MM.1S (cell line): ENCODE data around the gene PIK3IP1.

Experiments used
- DNase-seq: peaks from one replicate; pipeline ENCODE4 v3.0.0-alpha.2; 2015
- H2AFZ ChIP-seq: fragments of 300-600 bp; sonication (generic); 2 replicates; pipeline ENCODE4 v1.6.0; 2016; ENCODE audit warnings: antibody characterized with exemption, low read length
- H3F3A ChIP-seq: fragments of 300-600 bp; sonication (generic); 2 replicates; pipeline ENCODE4 v1.6.1; 2016; ENCODE audit warnings: mild to moderate bottlenecking, antibody characterized with exemption, low read length, moderate library complexity, mixed read lengths; ENCODE audit not compliant: insufficient read depth
- H3K27ac ChIP-seq: fragments of 300-600 bp; sonication (generic); 2 replicates; pipeline ENCODE4 v1.5.1; 2016; ENCODE audit warnings: mild to moderate bottlenecking, low read length
- H3K27me3 ChIP-seq: fragments of 300-600 bp; sonication (generic); replicated peaks from 2 replicates; pipeline ENCODE4 v1.6.0; 2016; ENCODE audit warnings: low read length; ENCODE audit not compliant: insufficient read depth
- H3K36me3 ChIP-seq: fragments of 300-600 bp; sonication (generic); replicated peaks from 2 replicates; pipeline ENCODE4 v1.6.1; 2016; ENCODE audit warnings: mild to moderate bottlenecking, low read length, mixed read lengths; ENCODE audit not compliant: insufficient read depth
- H3K4me1 ChIP-seq: fragments of 300-600 bp; sonication (generic); 2 replicates; pipeline ENCODE4 v1.6.1; 2016; ENCODE audit warnings: low read length, mixed read lengths
- H3K4me2 ChIP-seq: fragments of 300-600 bp; sonication (generic); 2 replicates; pipeline ENCODE4 v1.6.0; 2016; ENCODE audit warnings: low read depth, low read length
- H3K4me3 ChIP-seq: fragments of 300-600 bp; sonication (generic); 2 replicates; pipeline ENCODE4 v1.5.1; 2016; ENCODE audit warnings: low read length, mixed read lengths
- H3K79me2 ChIP-seq: fragments of 300-600 bp; sonication (generic); 2 replicates; pipeline ENCODE4 v1.6.1; 2016; ENCODE audit warnings: mixed run types, low read length, mixed read lengths
- H3K9ac ChIP-seq: fragments of 300-600 bp; sonication (generic); 2 replicates; pipeline ENCODE4 v1.6.1; 2016; ENCODE audit warnings: low read length, mixed read lengths
- H3K9me2 ChIP-seq: fragments of 300-600 bp; sonication (generic); replicated peaks from 2 replicates; pipeline ENCODE4 v1.6.1; 2016; ENCODE audit warnings: mild to moderate bottlenecking, low read length, mixed read lengths; ENCODE audit not compliant: insufficient read depth
- H3K9me3 ChIP-seq: fragments of 300-600 bp; sonication (generic); replicated peaks from 2 replicates; pipeline ENCODE4 v1.6.1; 2016; ENCODE audit warnings: mild to moderate bottlenecking, low read length, mixed read lengths; ENCODE audit not compliant: insufficient read depth
- H4K20me1 ChIP-seq: fragments of 300-600 bp; sonication (generic); 2 replicates; pipeline ENCODE4 v1.6.1; 2016; ENCODE audit warnings: mild to moderate bottlenecking, low read length, moderate library complexity, mixed read lengths; ENCODE audit not compliant: insufficient read depth
- CTCF ChIP-seq: fragments of 300-600 bp; sonication (generic); IDR thresholded peaks from 2 replicates; pipeline ENCODE4 v1.5.1; 2016; ENCODE audit warnings: antibody characterized with exemption, low read length, mixed read lengths
- EZH2 ChIP-seq: fragments of 300-600 bp; sonication (generic); optimal IDR thresholded peaks from 2 replicates; pipeline ENCODE3; 2017; ENCODE audit warnings: low read depth, mild to moderate bottlenecking, antibody characterized with exemption, low read length, mixed read lengths
- EZH2phosphoT487 ChIP-seq: fragments of 300-600 bp; sonication (generic); IDR thresholded peaks from 2 replicates; pipeline ENCODE4 v1.6.1; 2018; ENCODE audit warnings: antibody characterized with exemption, low read length

The PIK3IP1 gene

DNA sequence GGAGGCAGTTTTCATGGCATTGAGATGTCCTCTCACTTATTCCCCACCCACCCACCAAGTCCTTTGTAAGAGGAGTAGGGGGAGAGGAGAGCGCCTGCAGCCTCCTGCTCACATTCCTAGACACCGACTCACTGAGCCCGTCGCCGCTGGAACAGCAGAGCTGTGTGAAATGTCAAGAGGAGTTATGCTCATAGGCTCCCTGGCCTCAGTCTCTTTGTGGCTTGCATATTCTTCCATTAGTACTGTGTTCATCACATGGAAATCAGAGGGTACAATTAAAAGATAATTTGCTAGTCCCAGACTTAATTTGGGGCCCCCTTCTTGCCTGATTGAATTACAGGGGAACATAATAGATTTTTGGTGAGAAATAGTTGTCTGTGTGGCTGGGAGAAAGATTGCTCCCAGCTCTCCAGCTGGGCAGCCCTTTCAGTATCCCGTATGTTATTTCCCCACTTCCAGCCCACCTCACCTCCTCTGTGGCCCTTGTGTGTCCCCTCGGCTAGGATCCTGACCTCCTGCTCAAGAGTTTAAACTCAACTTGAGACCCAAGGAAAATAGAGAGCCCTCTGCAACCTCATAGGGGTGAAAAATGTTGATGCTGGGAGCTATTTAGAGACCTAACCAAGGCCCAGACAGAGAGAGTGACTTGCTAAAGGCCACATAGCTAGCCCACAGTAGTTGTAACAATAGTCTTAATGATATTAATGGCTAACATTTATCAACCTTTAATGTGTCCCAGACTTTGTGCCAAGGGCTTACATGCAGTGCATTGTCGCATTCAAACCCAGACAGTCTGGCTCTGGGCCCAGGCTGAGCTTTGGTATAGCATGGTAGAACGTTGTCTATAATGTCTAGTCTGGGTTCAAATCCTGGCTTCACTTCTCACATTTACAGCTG, 48.0 kb downstream of the PIK3IP1 start:
- H3K27ac ChIP-seq = no peak overlapping the region
- H3K9me3 ChIP-seq = no peaks in the 10 kb centered on the region
- no peaks in the 10 kb centered on the region for H3K36me3 ChIP-seq
- H3K4me3 ChIP-seq = no peak overlapping the region
- TF ChIP-seq CTCF (no peak), EZH2 (no peak), EZH2phosphoT487 (no peak)
- H3K79me2 ChIP-seq = peaks cover 72% of the 10 kb centered on the region
- H3K9me2 ChIP-seq = no peaks in the 10 kb centered on the region
- no peak overlapping the region for H2AFZ ChIP-seq
- DNase-seq = no peak
- no peaks in the 10 kb centered on the region for H4K20me1 ChIP-seq
- no peak overlapping the region for H3K9ac ChIP-seq
- H3K4me2 ChIP-seq = no peak overlapping the region
- H3K4me1 ChIP-seq = no peaks in the 10 kb centered on the region
- no peaks in the 10 kb centered on the region for H3K27me3 ChIP-seq
- H3F3A ChIP-seq = no peaks in the 10 kb centered on the region

DNA sequence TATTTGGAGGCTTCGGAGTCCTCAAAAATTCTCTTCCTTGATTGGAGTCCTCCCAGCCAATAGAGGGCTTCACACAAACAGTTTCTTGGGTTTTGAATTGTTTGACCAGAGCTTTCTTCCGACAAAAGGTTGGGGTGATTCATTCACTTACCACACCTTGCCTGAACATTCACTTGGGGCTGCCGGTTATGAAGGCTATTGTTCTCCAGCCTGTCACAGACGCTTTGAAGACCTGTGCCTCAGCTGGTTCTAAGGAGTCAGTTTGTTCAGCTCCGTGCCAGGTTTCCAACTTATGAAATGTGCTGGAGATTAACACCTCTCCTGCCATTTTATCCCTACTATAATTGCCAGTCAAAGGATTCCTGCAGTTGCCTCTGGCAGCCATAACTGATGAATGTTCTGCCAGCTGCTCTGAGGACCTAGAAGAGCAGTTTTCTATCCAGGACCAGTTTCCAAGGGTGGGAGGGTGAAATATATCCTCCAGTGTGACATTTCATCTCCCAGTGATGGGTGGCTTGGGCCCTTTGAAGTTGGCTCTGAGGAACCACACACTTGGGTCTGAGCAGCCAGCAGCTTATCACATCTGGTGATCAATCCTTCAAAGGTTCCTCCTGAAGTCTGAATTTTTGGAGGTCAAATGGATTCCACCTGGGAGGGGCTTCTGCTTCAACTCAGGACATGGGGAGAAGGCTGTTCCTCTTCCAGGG, 48.8 kb downstream of the PIK3IP1 start:
- TF ChIP-seq EZH2 (no peak), EZH2phosphoT487 (no peak), CTCF (no peak)
- peaks cover 7% of the 10 kb centered on the region for H3K4me1 ChIP-seq
- H4K20me1 ChIP-seq = no peaks in the 10 kb centered on the region
- H3K9me2 ChIP-seq = no peaks in the 10 kb centered on the region
- no peaks in the 10 kb centered on the region for H3K27me3 ChIP-seq
- H3K4me3 ChIP-seq = no peak overlapping the region
- no peak overlapping the region for H3K4me2 ChIP-seq
- DNase-seq = no peak
- H3K9ac ChIP-seq = no peak overlapping the region
- H3K36me3 ChIP-seq = no peaks in the 10 kb centered on the region
- H3F3A ChIP-seq = peaks cover 2% of the 10 kb centered on the region
- H3K9me3 ChIP-seq = no peaks in the 10 kb centered on the region
- H3K27ac ChIP-seq = no peak overlapping the region
- H2AFZ ChIP-seq = no peak overlapping the region
- H3K79me2 ChIP-seq = peaks cover 73% of the 10 kb centered on the region

DNA sequence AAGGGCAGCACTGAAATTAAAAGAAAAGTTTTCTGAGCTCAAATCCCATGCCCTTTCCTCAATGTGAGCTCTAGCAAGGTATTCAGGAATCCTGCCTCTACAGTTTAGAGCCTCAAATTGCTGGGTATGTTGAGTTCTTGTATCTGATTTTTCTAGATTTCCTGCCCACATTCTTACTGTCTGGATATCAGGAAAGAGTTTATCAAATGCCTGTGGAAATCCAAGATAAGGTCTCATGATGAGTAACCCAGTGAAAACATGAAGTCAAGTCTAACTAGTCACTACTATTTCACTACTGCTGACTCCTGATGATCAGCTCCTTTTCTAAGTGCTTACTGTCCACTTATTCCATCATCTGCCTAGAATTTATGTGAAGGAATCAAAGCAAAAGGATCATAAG, 50.4 kb downstream of the PIK3IP1 start:
- Histone ChIP-seq H3K9me2 (no peaks in the 10 kb centered on the region), H3K4me1 (peaks cover 19% of the 10 kb centered on the region), H3F3A (peaks cover 14% of the 10 kb centered on the region), H3K79me2 (peaks cover 75% of the 10 kb centered on the region), H3K4me3 (no peak overlapping the region), H3K9me3 (no peaks in the 10 kb centered on the region), H3K27me3 (no peaks in the 10 kb centered on the region), H3K9ac (no peak overlapping the region), H4K20me1 (no peaks in the 10 kb centered on the region), H3K4me2 (no peak overlapping the region), H3K27ac (no peak overlapping the region), H3K36me3 (no peaks in the 10 kb centered on the region), H2AFZ (no peak overlapping the region)
- TF ChIP-seq EZH2 (no peak), EZH2phosphoT487 (no peak), CTCF (no peak)
- DNase-seq = no peak
